Heart left ventricle (tissue), 13 donors: ENCODE results near the gene HDAC8.
A peak's percentile ranks its signal among the peaks of the same experiment; 100 is the strongest.

Source experiments
- CTCF ChIP-seq, 12 donors: fragments of 200-600 bp; sonication (generic) in 4 of 12; IDR thresholded peaks; one replicate each; pipeline versions ENCODE4 v1.5.0 to v1.8.0; 2018 to 2022; ENCODE audit warnings: antibody characterized with exemption in 12 of 12, mild to moderate bottlenecking in 5 of 12
- POLR2A ChIP-seq, 2 donors: fragments of 450-650 bp; IDR thresholded peaks; one replicate each; pipeline ENCODE4 v1.6.1; 2017; ENCODE audit warnings: antibody characterized with exemption in 2 of 2, mild to moderate bottlenecking in 2 of 2, moderate library complexity in 2 of 2
- donor health status: ischemic (EF 13 %, LVEDD 7.1; RV severe dilation, severe dysfunction).
- donor health status: DM: no; HTN: yes; CAD: no.
- donor health status: DM: no; HTN: no; CAD: no.
- donor health status: ischemic (EF 25% LVEDD 6.9; RV normal size, moderate dysfunction).
- donor health status: ischemic (EF 25% LVEDD 5.7; RV mildly dilated, moderate dysfunction).
- donor health status: ischemic (EF 35%, LVEDD 5.7; RV mildly dilated, moderate dysfunction).
- donor health status: nonischemic (EF 11% LVEDD 7.7; RV severe dilation, severe dysfunction).
- donor health status: DM: yes; HTN: yes; CAD: no.
- donor health status: PGD.
- donor health status: ischemic (EF 29% LVEDD 5.4; RV normal size, mild dysfunction).
- donor health status: nonischemic (EF 23%, LVEDD 6.1; RV moderate dilation, normal function).

- TF ChIP-seq CTCF (IDR thresholded peaks at IDR 0.05): peak in 9 of 12 donors; percentile 21 to 51 (median 37)
- TF ChIP-seq POLR2A (IDR thresholded peaks at IDR 0.05): no peak
Observed at GRCh38 chrX:72540318-72540717, 32.3 kb downstream of the HDAC8 start.
